Non-pigmented ciliary epithelial cell (primary cell): ENCODE measurements around the gene CAPN1.
"Not testable (repeated sequence)": the region's sequence is repeated elsewhere in the genome, so short reads cannot be mapped to it uniquely, and the experiment has no call there.

ENCODE experiments used
- DNase-seq: peaks from one replicate; pipeline ENCODE4 v3.0.0-alpha.2; 2010; ENCODE audit warnings: low read depth

CAPN1 gene

DNA sequence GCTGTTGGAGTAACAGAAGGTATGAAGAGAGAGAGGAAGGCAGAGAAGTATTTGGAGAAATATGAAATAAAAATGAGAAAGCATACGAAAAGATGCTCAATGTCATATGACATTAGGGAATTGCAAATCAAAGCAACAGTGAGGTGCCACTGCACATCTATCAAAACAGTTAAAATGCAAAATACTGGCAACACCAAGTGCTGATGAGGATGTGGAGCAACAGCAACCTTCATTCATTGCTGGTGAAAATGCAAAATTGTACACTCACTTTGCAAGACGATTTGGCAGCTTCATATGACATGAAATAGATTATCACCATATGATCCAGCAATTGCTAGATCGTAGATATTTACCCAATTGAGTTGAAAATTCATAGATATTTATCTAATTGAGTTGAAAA is 21.1 kb upstream of the CAPN1 start:
- no peak for DNase-seq

DNA sequence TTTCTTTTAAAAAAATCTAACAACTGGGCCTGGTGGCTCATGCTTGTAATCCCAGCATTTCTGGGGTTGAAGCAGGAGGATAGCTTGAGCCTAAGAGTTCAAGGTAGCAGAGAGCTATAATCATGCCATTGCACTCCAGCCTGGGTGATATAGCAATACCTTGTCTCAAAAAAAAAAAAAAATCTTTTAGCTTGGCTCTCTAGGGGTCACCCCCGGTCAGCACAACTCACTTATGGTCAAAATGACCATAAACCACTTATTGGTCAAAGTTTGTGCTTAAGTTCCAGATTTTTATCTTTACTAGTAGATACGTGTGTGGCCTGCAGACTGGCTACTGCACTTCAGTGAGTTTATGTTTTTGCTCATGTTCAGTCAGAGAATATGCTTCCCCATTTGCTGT is 18.0 kb upstream of the CAPN1 start:
- DNase-seq: no peak

DNA sequence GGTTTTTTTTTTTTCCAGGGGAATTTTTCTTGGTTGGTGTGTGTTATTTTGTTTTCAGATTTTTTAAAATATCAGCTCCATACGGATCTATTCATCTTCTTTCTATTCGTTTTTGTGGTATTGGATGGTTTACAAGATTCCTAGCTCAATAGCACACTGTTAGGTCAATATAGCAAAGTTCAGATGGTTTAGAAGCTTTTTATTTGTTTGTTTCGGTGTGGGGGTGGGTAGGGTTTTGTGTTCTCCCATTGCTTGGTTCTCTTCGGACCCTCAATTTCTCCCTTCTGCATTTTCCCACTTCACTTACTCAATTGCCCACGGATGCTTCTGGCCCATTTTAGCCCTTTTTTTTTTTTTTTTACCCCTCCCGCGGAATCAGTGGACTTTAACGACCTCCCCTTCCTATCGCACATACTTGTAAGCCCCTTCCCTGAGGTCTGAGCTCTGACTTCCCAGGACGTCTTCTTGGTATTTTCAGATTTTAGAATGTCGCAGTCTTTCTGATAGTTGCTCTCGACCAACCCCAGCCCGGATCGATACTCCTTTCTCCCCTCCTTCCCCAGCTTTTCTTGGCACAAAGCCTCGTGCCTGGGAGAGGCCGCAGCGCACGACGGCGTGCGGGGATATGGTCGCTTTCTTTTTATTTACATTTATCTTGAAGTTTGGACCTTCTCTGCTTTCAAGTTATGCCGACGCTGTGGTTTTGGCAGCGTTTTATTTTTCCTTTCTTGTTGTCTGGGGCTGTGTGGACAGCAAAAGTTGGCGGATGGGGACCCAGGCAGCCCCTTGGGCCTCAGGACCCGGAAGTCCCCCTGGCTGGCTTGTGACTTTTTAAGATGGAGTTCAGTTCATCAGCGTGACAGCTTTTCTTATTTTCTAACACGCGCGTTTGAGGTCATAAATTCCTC is 16.1 kb upstream of the CAPN1 start:
- no peak for DNase-seq

DNA sequence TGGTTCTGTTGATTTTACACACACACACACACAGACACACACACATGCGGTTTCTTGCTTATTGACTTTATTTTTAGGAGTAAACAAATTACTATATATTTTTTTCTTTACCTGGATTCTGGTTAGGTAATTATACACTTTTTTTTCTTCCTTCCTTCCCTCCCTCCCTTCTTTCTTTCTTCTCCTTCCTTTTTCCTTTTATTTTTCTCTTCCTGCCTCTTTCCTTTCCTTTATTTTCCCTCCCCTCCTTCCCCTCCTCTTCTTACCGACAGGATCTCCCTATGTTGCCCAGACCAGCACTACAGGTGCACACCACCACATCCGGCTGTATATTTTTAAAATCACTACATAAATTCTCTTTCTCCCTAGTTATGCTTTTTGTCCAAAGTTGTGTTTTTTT is 14.8 kb upstream of the CAPN1 start:
- DNase-seq: no peak

DNA sequence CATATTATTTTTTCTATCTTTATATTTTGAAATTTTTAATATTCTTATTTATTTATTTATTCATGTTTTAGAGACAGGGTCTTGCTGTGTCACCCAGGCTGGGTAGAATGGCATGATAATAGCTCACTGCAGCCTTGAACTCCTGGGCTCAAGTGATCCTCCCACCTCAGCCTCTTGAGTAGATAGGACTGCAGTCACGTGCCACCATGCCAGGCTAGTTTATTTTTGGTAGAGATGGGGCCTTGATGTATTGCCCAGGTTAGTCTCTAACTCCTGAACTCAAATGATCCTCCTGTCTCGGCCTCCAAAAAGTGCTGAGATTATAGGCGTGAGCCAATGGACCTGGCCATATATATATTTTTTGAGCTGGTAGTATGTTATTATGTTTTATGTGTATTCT is 14.1 kb upstream of the CAPN1 start:
- no peak for DNase-seq

DNA sequence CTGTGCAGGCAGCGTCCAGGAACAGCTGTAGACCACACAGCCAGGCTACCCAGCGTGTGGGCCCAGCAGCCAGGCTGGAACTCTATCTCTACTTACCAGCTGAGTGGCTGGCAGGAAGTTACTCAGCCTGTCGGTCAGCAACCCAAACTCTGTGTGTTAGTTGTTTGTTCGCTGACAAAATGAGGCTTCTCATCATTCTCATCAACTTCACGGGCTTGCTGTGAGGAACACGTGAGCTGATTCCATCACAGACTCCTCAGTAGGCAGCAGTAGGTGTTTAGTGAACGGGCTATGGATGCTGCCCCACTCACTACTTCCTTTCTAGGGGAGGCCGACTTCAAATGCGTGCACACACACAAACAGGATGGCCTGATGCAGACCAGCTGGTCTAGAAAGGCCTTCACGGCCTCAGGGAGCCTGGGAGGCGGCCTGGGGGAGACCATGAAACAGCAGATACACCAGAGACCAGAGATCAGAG is 12.5 kb upstream of the CAPN1 start:
- peak; percentile 28 for DNase-seq

DNA sequence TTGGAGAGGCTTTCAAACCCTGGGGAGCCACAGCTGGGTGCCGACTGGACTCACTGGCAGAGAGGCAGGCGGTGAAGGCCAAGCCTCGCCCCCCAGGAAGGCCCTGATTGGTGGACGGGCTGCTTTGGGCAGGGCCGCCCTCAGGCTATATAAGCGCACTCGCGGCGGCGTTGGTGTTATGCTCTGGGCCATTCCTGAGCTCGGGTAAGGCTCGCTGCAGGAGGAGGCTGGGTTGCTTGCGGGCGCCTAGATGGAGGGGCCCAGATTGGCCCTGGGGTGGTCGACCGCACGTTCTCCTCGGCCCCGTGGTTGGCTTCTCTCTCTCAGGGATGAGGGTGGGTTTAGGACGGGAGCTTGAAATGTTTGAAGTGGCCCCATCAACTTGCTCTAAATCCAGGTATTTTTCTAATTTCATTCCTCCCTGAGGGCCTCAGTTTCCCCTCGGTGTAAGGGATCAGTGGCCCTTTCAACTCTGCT is 11.6 kb upstream of the CAPN1 start, which contains the start of gene SPDYC:
Gene SPDYC (plus strand): TSS at position 176 of the 477 bp plus-strand sequence. CDS start 1,125 bp downstream, outside the sequence.
- DNase-seq: no peak

DNA sequence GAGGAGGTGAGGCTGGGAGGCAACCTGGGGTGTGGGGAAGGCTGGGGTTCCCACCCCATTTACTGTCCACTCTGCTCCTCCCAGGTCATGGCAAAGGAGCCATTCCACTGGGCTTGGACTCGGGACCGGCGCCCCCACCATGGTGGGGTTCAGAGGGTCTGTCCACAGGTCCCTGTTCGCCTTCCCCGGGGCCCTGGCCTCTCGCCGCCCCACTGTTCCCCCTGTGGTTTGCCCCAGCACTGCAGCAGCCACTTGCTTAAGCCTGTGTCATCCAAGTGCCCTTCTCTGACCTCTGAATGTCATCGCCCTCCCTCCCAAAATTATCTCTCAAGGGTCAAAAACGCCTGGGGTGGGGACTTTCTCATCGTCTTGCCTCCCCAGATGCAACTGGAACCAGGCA is 9.1 kb upstream of the CAPN1 start:
- DNase-seq: no peak

DNA sequence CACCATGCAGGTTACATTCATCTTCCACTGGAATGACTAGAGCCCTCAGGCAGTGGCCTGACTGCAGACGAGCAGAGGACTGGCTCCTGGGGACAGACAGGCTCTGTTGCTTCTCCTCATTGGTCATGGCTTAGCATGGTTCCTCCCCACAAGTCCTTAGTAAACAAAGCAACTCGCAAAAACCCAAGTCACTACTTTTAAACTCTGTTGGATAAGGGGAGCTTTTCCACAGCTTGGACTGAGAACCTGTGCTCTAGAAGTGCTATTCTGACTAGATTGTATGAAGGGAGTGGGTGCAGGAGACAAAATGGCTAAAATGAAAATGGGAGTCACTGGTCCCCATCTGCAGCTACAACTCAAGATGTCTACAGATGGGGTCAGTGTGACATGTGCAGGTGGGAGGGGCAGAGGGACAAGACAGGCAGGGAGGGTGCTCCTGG is 7.1 kb upstream of the CAPN1 start:
- DNase-seq: not testable (repeated sequence)

DNA sequence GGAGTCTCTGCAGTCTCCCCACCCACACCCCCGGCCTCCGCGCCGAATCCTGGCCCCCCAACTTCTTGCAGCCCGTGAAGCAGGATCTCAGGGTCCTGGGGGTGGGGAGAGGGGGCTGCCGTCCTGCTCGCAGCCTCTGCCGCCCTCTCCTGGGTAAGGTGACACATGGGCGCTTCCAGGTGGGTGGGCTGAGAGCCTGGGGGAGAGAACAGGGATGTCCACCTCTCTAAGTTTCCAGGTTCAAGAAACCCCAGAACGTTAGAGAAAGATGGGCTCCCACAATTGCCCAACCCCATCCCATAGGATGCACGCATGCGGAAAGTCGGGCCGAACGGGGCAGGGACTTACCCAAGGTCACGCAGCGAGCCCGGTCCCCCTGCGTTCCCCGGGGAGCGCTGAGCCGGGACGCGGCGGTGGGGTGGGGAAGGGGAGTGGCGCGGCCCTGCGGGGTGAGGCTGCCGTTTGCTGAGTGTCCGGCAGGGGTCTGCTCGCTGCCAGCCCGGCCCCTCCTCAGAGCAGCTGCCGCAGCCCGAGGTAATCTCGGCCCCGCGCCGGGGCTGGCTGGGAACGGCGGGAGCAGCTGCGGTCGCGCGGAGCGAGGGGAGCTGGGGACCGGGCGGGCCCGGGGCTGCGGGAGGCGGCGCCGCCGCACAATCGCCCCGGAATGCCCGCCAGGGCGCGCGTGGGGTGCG is 705 bp upstream of the CAPN1 start:
- no peak for DNase-seq

DNA sequence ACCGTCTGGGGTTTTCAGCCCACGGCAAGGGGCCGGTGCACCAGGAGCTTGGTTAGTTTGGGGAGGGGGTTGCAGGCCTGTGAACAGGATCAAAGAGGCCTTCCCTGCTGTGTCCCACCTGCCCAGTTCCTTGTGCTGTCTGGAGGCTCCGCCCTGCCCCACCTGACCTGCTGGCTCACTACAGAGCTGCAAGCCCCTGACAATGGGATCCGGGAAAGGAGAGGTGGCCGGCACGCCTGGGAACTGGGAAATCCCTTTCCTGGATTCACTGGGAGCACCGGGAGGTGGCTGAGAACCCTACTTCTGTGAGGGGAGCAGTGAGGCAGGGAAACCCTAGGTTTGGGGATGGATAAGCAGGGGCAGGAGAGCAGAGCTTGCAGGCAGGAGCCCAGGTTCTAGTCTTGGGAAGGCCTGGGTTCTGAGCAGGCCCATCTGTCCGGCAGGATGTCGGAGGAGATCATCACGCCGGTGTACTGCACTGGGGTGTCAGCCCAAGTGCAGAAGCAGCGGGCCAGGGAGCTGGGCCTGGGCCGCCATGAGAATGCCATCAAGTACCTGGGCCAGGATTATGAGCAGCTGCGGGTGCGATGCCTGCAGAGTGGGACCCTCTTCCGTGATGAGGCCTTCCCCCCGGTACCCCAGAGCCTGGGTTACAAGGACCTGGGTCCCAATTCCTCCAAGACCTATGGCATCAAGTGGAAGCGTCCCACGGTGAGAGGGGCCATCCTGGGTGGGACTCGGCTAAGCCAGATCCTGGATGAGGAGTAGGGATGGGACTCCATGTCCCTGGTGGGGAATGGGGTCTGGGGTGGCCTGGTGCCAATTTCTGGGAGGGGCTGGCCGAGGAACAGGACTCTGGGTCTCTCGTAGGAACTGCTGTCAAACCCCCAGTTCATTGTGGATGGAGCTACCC is 786 bp downstream of the CAPN1 start:
- DNase-seq: no peak

DNA sequence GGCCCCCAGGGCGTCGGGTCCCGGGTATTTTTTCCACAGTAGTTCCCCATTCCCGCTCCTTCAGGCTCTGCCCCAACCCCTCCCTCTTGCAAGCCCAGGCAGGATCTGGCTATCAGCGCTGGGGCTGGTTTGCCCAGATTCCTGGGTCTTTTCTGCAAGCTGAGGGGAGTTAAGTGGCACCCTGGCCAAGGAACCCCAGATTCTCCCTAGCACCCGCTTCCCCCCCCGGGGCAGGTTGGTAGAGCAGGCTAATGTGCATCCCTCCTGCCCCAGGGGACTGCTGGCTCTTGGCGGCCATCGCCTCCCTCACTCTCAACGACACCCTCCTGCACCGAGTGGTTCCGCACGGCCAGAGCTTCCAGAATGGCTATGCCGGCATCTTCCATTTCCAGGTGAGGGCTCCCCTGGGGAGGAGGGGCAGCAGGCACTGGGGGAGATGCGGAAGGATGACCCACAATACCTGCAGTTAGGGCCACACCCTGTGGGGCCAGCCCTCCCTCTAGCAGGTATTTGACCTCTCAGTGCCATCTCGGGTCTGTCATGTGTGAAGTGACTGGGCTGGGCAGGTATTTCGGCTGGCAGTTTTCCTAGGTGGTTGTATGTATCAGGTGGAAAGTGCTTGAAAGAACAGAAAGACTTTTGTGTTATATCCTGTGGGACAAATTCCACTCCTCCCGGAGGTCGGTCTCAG is 1.6 kb downstream of the CAPN1 start:
- no peak for DNase-seq

DNA sequence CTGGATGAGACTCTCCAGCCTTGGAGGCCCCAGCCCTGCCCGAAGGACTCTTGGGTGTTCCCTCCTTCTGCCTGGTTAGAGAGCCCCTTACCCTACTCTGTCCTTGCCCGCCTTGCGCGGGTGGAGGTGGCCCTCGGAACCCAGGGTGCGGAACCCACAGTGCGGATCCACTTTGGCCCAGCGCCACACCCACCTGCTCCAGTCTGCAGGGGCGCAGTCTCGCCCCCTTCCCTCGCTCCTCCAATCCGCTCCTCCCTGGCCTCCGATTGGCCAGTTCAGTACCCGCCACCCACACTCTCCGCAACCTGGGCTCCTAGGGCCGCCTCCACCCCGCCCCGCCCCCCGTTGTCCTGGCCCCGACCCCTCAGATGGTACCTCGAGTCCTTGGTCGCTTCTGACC is 2.4 kb downstream of the CAPN1 start:
- DNase-seq: no peak

DNA sequence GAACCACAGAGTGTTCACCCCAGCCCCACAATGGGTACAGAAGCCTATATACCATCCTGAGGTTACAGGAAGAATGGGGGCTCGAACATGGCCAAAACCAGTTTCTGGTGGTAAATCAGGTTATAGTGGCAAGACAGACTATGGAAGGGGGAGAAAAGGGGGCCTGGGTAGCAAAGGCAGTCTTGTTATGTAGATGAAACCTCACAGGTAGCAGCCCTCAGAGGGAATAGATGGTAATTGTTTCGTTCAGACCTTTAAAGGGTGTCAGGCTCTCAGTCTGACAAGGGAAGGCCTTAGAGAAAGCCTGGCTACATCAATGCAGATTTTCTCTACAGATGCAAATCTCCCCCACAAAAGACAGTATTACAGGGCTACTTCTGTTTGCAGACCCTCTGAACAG is 3.4 kb downstream of the CAPN1 start:
- DNase-seq: no peak

DNA sequence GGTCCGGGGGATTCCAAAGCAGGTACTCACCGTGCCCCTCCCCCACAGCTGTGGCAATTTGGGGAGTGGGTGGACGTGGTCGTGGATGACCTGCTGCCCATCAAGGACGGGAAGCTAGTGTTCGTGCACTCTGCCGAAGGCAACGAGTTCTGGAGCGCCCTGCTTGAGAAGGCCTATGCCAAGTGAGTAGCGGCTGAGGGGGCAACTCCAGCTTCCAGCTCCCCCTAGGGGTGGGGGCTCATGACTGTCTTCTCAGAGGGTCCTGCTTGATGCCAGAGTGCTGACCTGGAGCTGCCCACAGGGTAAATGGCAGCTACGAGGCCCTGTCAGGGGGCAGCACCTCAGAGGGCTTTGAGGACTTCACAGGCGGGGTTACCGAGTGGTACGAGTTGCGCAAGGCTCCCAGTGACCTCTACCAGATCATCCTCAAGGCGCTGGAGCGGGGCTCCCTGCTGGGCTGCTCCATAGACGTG is 4.2 kb downstream of the CAPN1 start:
- no peak for DNase-seq

DNA sequence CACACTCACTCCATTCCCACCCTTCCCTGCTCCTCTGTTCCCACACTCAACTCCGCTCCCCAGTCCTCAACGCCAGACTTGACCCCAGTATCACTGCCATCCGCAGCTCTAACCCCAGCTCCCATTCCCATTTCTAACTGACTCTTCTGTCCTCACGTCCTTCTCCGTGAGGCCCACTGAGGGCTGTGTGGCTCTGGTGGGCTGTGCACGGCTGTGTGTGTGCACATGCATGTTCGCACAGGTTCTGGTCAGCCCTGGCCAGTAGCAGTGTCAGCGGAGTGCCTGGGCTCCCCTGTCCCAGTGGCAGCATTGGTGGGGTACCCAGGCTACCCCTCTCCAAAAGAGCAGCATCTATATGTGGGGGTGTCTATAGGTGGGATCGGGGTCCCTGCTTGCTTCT is 5.0 kb downstream of the CAPN1 start:
- no peak for DNase-seq

DNA sequence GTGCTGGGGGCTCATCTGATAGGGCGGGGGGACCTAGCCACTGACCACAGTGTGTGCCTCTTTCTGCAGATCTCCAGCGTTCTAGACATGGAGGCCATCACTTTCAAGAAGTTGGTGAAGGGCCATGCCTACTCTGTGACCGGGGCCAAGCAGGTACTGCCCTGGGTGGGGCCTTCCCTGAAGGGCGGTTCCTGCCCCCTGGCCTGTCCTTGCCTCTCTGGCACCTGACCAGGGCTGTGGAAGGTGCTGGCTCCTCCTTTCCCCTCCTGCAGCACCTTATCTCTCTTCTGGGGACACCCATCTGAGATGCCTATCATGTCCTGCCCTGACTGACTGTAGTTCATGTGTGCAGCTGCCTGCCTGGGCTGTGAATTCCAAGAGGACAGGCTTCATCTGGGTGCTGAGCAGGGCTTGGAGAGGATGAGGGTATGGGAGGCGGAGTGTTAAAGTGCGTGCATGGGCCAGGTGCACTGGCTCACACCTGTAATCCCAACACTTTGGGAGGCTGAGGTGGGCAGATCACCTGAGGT is 5.5 kb downstream of the CAPN1 start:
- no peak for DNase-seq

DNA sequence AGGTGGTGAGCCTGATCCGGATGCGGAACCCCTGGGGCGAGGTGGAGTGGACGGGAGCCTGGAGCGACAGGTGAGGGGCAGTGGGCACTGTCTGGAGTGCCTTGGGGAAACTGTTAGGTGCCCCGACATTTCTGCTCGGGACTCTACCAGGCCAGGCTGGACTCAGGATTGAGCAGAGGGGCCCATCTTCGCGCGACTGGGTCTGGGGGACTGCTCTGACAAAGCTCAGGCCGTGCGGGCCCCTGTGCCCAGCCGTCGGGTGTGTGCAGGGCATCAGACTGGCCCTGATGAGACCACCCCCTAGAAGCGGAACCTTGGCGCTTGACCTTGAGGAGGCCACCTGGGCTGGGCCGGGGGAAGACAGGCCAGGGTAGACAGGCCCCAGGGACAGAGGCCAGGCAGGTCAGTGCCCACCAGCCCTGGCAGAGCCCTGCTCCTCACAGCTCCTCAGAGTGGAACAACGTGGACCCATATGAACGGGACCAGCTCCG is 6.3 kb downstream of the CAPN1 start:
- no peak for DNase-seq

DNA sequence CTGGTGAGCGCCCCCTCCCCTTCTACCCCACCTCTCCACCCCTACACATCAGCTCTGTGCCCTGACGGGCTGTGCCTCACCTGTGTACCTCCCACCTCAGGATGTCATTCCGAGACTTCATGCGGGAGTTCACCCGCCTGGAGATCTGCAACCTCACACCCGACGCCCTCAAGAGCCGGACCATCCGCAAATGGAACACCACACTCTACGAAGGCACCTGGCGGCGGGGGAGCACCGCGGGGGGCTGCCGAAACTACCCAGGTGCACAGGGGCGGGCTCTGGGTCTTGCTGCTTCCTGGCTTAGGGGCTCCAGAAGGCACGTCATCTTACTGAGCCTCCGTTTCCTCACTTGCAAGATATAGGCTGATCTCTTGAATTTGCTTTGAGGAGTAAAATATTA is 6.8 kb downstream of the CAPN1 start:
- DNase-seq: no peak

DNA sequence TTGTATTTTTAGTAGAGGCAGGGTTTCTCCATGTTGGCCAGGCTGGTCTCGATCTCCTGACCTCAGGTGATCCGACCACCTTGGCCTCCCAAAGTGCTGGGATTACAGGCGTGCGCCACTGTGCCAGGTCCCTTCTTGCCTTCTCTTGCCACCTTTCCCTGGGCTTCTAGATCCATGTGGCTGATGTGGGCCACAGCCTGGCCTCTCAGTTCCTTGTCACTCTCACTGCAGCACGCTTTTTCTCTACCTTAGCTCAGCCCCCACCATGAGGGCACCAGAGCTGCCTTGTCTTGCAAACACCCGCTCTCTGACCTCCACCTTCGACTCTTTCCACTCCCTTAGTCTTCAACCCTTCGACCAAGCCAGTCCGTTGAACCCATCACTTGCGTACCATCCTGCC is 7.5 kb downstream of the CAPN1 start:
- no peak for DNase-seq

DNA sequence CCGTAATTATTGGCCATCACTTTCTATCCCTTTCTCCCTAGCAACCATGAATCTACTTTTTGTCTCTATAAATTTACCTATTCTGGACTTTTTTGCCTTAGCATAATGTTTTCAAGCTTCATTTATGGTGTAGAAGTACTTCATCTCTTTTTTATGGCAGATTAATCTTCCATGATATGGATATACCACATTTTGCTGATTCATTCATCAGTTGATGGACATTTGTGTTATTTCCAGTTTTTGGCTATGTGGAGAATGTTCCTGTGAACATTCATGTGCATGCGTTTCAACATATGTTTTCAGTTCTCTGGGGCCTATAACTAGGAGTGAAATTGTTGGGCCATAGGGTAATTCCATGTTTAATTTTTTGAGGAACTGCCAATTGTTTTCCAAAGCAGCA is 12.8 kb downstream of the CAPN1 start:
- DNase-seq: no peak
